GM21723 (cell line): ENCODE results near the gene RAB8B.

Experiments
- ATAC-seq: cut with Tn5 transposase; IDR thresholded peaks from one replicate; pipeline ENCODE4 v1.9.1; 2021; ENCODE audit warnings: mild to moderate bottlenecking, moderate library complexity; ENCODE audit not compliant: unreplicated experiment

Gene RAB8B

GRCh38 chr15:63260791-63261190 is 71.4 kb downstream of the RAB8B start:
- no peak for ATAC-seq

GRCh38 chr15:63261311-63261710 is 71.9 kb downstream of the RAB8B start:
- ATAC-seq: no peak

- no peak for ATAC-seq
These were observed 74.1 kb downstream of the RAB8B start for GRCh38 chr15:63263519-63263918.

GRCh38 chr15:63264688-63265293 is 75.4 kb downstream of the RAB8B start:
- no peak for ATAC-seq

- no peak for ATAC-seq
These were observed 85.0 kb downstream of the RAB8B start for GRCh38 chr15:63274427-63274826.

- ATAC-seq: peak; percentile 12
These were observed 87.1 kb downstream of the RAB8B start for GRCh38 chr15:63276342-63277037.

GRCh38 chr15:63277038-63277892 is 87.9 kb downstream of the RAB8B start, which contains the start of gene APH1B:
APH1B (plus strand) TSS chr15:63277605; CDS start chr15:63277624, 19 bp downstream.
- peak; percentile 61 for ATAC-seq

GRCh38 chr15:63277893-63278456 is 88.6 kb downstream of the RAB8B start:
- ATAC-seq: no peak

GRCh38 chr15:63283126-63283525 is 93.7 kb downstream of the RAB8B start:
- no peak for ATAC-seq

GRCh38 chr15:63284335-63284734 is 94.9 kb downstream of the RAB8B start:
- no peak for ATAC-seq

GRCh38 chr15:63287109-63287508 is 97.7 kb downstream of the RAB8B start:
- no peak for ATAC-seq

GRCh38 chr15:63288342-63288741 is 98.9 kb downstream of the RAB8B start:
- no peak for ATAC-seq

- ATAC-seq: no peak
These were observed 99.5 kb downstream of the RAB8B start for GRCh38 chr15:63288778-63289378.

GRCh38 chr15:63291507-63291906 is 102.1 kb downstream of the RAB8B start:
- no peak for ATAC-seq

- no peak for ATAC-seq
These were observed 102.8 kb downstream of the RAB8B start for GRCh38 chr15:63292241-63292640.

GRCh38 chr15:63292771-63293170 is 103.4 kb downstream of the RAB8B start:
- no peak for ATAC-seq

GRCh38 chr15:63294359-63294758 is 105.0 kb downstream of the RAB8B start:
- ATAC-seq: no peak

- no peak for ATAC-seq
These were observed 105.9 kb downstream of the RAB8B start for GRCh38 chr15:63295341-63295740.

- ATAC-seq: no peak
These were observed 106.8 kb downstream of the RAB8B start for GRCh38 chr15:63296195-63296594.

- no peak for ATAC-seq
These were observed 110.7 kb downstream of the RAB8B start for GRCh38 chr15:63299943-63300575.
